NCI-H82 treated with DMSO at 0.1 percent for 48 hours (cell line): Measurements from ENCODE around the gene SPIN2A.
"Not testable (repeated sequence)": the region's sequence is repeated elsewhere in the genome, so short reads cannot be mapped to it uniquely, and the experiment has no call there.

ENCODE experiments used
- DNase-seq: peaks from one replicate; lab custom pipeline; 2025; ENCODE audit not compliant: unreplicated experiment; lab: John Stamatoyannopoulos, UW

The SPIN2A gene

GRCh38 chrX:57103489-57103888 lies 33.7 kb downstream of the SPIN2A start:
- no peak for DNase-seq

- not testable (repeated sequence) for DNase-seq
Observed at GRCh38 chrX:57102918-57103317, 34.3 kb downstream of the SPIN2A start.
